Stomach smooth muscle (tissue), 2 donors: ENCODE results near the gene ACOT11.

Source experiments
- H3K27ac ChIP-seq: one replicate; pipeline ENCODE4 v1.7.0; 2013; ENCODE audit warnings: mild to moderate bottlenecking, low read length, inconsistent platforms
- H3K27me3 ChIP-seq, 2 donors: one replicate each; pipeline ENCODE4 v1.7.0; 2013; ENCODE audit warnings: low read length in 2 of 2; ENCODE audit not compliant: insufficient read depth in 2 of 2, control insufficient read depth in 1 of 2
- H3K36me3 ChIP-seq, 2 donors: one replicate each; pipeline ENCODE4 v1.7.0; 2013; ENCODE audit warnings: low read length in 2 of 2; ENCODE audit not compliant: control insufficient read depth in 2 of 2, insufficient read depth in 2 of 2
- H3K4me1 ChIP-seq: one replicate; pipeline ENCODE4 v1.7.0; 2013; ENCODE audit warnings: low read length; ENCODE audit not compliant: control insufficient read depth, insufficient read depth
- H3K4me3 ChIP-seq, 2 donors: one replicate each; pipeline ENCODE4 v1.7.0; 2013; ENCODE audit warnings: low read length in 2 of 2
- H3K9ac ChIP-seq, 2 donors: one replicate each; pipeline ENCODE4 v1.7.0; 2013; ENCODE audit warnings: low read length in 2 of 2, mild to moderate bottlenecking in 1 of 2
- H3K9me3 ChIP-seq, 2 donors: one replicate each; pipeline ENCODE4 v1.7.0; 2013; ENCODE audit warnings: low read length in 2 of 2; ENCODE audit not compliant: control insufficient read depth in 2 of 2
- donor health status: healthy.
- donor health status: Pancreatic carcinoma.

The ACOT11 gene

GRCh38 chr1:54593571-54594160 lies 45.6 kb downstream of the ACOT11 start:
- Histone ChIP-seq H3K27me3 (no peaks in the 10 kb centered on the region), H3K9me3 (no peaks in the 10 kb centered on the region), H3K27ac (no peak overlapping the region), H3K36me3 (peaks cover 40 to 41% of the 10 kb centered on the region in 2 donors), H3K4me1 (peaks cover 2% of the 10 kb centered on the region), H3K9ac (no peak overlapping the region), H3K4me3 (no peak overlapping the region)

DNA sequence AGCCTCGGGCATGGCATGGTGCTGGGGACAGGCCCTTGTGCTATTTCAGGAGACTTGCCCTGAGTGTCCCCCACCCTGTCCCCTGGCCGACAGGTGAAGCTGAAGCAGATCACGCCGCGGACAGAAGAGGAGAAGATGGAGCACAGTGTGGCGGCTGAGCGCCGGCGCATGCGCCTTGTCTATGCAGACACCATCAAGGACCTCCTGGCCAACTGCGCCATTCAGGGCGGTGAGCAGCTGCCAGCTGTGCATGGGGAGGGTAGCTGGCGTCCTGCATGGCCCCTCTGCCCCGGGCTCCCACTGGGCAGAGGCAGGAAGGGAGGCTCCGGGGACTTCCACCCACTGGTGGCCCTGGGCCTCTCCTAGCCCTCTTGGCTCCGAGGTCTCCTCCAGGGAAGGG lies 46.4 kb downstream of the ACOT11 start:
- H3K9me3 ChIP-seq: no peaks in the 10 kb centered on the region
- no peak overlapping the region for H3K9ac ChIP-seq
- H3K4me3 ChIP-seq: no peak overlapping the region
- peaks cover 2% of the 10 kb centered on the region for H3K4me1 ChIP-seq
- no peaks in the 10 kb centered on the region for H3K27me3 ChIP-seq
- H3K27ac ChIP-seq: no peak overlapping the region
- H3K36me3 ChIP-seq: peaks cover 42 to 43% of the 10 kb centered on the region in 2 donors

DNA sequence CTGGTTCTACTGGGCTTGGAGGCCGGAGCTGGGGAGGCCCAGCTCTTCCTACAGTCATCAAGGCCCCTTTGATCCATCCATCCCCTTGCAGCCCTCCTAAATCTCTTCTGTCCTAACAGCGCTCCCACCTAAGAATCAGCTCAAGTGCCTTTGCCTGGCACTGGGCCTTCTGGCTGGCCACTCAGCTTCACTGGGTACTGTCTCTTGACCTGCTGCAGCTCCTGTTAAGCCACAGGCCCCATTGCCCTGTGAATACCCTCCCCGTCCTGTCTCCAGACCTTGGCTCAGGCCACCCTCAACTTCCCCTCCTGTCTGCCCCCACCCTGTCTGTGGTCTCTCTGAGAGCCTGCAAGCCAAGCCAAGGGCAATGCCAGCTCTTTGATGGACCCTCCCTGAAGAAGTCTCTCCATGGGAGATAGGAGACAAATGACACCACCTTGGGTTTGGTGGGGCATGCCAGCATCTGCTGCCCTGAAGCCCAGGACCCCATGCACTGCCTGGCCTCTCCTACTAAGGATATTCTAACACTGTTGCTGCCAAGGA lies 48.0 kb downstream of the ACOT11 start:
- Histone ChIP-seq H3K27ac (no peak overlapping the region), H3K9me3 (no peaks in the 10 kb centered on the region), H3K9ac (no peak overlapping the region), H3K4me3 (no peak overlapping the region), H3K27me3 (no peaks in the 10 kb centered on the region), H3K4me1 (peaks cover 2% of the 10 kb centered on the region), H3K36me3 (peaks cover 47 to 51% of the 10 kb centered on the region in 2 donors)

- no peak overlapping the region for H3K4me3 ChIP-seq
- H3K27ac ChIP-seq: no peak overlapping the region
- no peak overlapping the region for H3K9ac ChIP-seq
- no peaks in the 10 kb centered on the region for H3K27me3 ChIP-seq
- no peaks in the 10 kb centered on the region for H3K9me3 ChIP-seq
- no peaks in the 10 kb centered on the region for H3K4me1 ChIP-seq
- peaks cover 49 to 55% of the 10 kb centered on the region in 2 donors for H3K36me3 ChIP-seq
Measured at GRCh38 chr1:54596756-54597155, 48.7 kb downstream of the ACOT11 start.

DNA sequence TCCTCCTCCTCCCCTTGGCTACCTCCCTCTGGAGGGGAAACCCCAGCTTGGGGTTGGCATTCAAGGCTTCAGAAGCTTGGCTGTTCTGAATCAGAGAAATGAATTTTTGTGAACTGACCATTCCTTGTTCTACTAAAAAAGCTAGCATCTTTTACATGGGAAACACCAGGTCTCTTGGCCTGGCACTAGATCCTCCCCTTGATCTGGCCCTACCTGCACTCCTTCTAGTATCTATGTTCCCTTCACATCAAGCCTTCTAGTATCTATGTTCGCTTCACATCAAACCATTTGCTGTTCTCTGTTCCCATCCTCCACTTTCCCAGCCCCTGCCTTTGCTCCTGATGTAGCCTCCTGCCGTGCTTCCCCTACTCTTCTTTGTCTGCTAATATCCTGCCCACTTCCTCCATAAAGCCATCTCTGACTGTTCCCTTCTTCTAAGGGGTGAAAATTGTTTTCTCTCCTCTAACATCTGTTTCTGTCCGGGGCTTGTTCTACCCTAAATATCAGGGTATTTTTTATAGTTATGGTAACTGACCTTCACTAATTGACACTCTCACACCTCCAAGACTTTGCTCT lies 49.5 kb downstream of the ACOT11 start:
- Histone ChIP-seq H3K27me3 (no peaks in the 10 kb centered on the region), H3K27ac (no peak overlapping the region), H3K36me3 (peaks cover 45 to 56% of the 10 kb centered on the region in 2 donors)

DNA sequence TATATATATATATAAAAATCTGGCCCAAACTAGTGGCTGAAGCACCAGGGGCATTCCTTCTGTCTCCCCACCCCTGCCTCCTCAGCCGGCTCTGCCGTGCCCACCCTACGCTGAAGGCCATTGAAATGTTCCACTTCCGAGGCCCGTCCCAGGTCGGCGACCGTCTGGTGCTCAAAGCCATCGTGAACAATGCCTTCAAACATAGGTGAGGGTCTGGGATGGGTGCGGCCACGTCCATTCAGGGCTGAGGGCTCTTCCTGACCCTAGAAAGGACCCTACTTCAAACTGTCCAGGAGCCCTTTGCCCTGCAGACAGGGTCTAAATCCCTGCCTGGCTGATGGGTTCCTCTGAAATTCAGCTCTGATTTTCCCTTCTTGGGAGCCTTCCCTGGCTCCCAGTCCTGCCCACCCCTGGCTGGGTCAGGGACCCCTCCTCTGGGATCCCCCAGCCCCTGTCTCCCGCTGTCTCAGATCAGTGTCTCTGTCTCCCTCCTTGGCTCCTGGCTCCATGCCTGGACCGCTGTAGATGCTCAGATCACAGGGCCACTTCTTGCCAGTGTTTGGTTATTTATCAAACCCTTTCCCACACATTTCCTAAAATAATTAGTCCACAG lies 51.3 kb downstream of the ACOT11 start:
- Histone ChIP-seq H3K9me3 (no peaks in the 10 kb centered on the region), H3K9ac (no peak overlapping the region), H3K27ac (no peak overlapping the region), H3K27me3 (no peaks in the 10 kb centered on the region), H3K4me1 (no peaks in the 10 kb centered on the region), H3K4me3 (no peak overlapping the region), H3K36me3 (peaks cover 51 to 55% of the 10 kb centered on the region in 2 donors)

More for the DNA sequence above, 49.5 kb downstream of the ACOT11 start:
- Histone ChIP-seq H3K4me1 (no peaks in the 10 kb centered on the region), H3K9ac (no peak overlapping the region), H3K4me3 (no peak overlapping the region), H3K9me3 (no peaks in the 10 kb centered on the region)

DNA sequence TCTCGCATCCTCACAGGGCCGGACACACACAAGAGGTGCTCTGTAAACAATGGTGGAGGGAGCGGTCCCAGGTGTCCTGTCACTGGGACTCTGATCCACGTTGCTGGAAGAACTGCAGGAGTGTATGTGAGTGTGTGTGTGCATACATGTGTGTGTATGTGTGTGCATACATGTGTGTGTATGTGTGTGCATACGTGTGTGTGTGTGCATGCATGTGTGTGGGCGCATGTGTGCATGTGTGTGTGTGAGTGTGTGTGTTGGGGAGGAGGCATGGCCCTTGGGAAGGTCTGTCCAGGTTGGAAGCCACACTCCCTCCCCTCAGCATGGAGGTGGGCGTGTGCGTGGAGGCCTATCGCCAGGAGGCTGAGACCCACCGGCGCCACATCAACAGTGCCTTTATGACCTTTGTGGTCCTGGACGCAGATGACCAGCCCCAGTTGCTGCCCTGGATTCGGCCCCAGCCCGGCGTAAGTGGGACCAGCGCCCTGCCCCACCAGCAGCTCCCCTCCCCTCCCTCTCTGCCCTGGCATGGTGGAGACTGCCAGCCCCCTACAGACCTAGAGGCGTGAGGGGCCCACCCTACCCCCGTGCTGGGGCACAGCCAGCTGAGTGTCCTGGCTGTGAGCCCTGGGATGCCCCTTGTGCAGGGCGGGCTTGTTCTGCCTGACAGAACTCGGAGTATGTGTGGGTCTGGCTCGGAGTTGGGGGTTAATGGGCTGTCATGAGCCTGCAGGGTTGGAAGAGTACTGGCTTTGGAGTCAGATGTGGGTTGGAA lies 53.1 kb downstream of the ACOT11 start:
- H3K27ac ChIP-seq: no peak overlapping the region
- H3K9ac ChIP-seq: no peak overlapping the region
- H3K4me3 ChIP-seq: no peak overlapping the region
- no peaks in the 10 kb centered on the region for H3K9me3 ChIP-seq
- peaks cover 49 to 56% of the 10 kb centered on the region in 2 donors for H3K36me3 ChIP-seq
- H3K4me1 ChIP-seq: no peaks in the 10 kb centered on the region
- no peaks in the 10 kb centered on the region for H3K27me3 ChIP-seq

DNA sequence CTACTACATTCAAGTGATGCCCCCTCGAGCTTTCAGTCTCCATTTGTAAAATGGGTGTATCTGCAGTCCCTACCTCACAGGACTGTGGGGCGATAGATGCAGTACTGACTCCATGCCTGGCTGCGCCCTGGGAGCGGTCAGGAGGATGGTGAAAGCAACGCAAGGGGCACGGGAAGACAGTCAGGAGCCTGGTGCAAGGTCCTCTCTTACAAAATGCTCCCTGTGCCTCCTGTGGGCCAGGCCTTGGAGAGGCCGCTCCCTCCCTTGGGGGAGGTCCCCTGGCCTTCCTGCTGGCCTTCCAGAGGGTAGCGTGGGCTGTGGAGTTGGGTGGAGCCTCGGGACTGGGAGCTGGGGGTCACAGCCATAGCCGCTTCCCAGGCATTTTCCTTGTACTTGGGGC lies 53.7 kb downstream of the ACOT11 start:
- Histone ChIP-seq H3K9ac (no peak overlapping the region), H3K27ac (no peak overlapping the region), H3K9me3 (no peaks in the 10 kb centered on the region), H3K4me3 (no peak overlapping the region), H3K4me1 (no peaks in the 10 kb centered on the region), H3K27me3 (no peaks in the 10 kb centered on the region), H3K36me3 (peaks cover 53 to 56% of the 10 kb centered on the region in 2 donors)

- Histone ChIP-seq H3K4me1 (no peaks in the 10 kb centered on the region), H3K9me3 (no peaks in the 10 kb centered on the region), H3K27me3 (no peaks in the 10 kb centered on the region), H3K9ac (no peak overlapping the region), H3K36me3 (peaks cover 54 to 55% of the 10 kb centered on the region in 2 donors), H3K27ac (no peak overlapping the region), H3K4me3 (no peak overlapping the region)
Measured at GRCh38 chr1:54602554-54602953, 54.5 kb downstream of the ACOT11 start.

DNA sequence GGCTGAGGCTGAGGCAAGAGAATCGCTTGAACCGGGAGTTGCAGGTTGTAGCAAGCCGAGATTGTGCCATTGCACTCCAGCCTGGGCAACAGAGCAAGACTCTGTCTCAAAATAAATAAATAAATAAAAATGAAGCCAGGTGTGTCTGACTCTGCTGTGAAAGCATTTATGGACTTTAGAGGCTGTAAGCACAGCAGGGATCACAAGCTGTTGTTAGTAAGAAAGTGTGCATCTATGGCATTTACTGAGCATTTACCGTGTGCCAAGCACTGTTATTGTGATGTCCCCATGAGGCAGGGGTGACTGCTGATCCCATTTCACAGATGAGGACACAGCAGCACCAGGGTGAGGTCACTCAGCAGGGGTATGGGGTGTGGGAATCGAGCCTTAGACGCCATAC lies 55.2 kb downstream of the ACOT11 start:
- no peaks in the 10 kb centered on the region for H3K9me3 ChIP-seq
- H3K27ac ChIP-seq: no peak overlapping the region
- no peaks in the 10 kb centered on the region for H3K27me3 ChIP-seq
- H3K4me1 ChIP-seq: no peaks in the 10 kb centered on the region
- no peak overlapping the region for H3K4me3 ChIP-seq
- no peak overlapping the region for H3K9ac ChIP-seq
- peaks cover 54 to 56% of the 10 kb centered on the region in 2 donors for H3K36me3 ChIP-seq
